Sigmoid colon (tissue), 4 donors: ENCODE measurements around the gene ATP2C1.

Experiments
- EP300 ChIP-seq, 4 donors: sonication (generic); formaldehyde crosslinking; IDR thresholded peaks; one replicate each; pipeline ENCODE4 v1.6.1; 2017; ENCODE audit warnings: antibody characterized with exemption in 4 of 4
- POLR2A ChIP-seq, 2 donors: fragments of 450-650 bp; IDR thresholded peaks; one replicate each; pipeline ENCODE4 v1.6.1; 2016; ENCODE audit warnings: antibody characterized with exemption in 2 of 2, mild to moderate bottlenecking in 2 of 2, moderate library complexity in 2 of 2
- POLR2AphosphoS5 ChIP-seq, 4 donors: sonication (generic); formaldehyde crosslinking; IDR thresholded peaks; one replicate each; pipeline ENCODE4 v1.6.1; 2017; ENCODE audit warnings: antibody characterized with exemption in 4 of 4
- TF ChIP-seq, protein P1 (sequence below), 4 experiments: fragments of 450-650 bp in 3 of 4; fragments of 200-600 bp in 1 of 4; IDR thresholded peaks; one replicate each; pipeline ENCODE4 v1.5.1; 2016 to 2019; ENCODE audit warnings: antibody characterized with exemption in 4 of 4, mild to moderate bottlenecking in 3 of 4, moderate library complexity in 2 of 4

DNA sequence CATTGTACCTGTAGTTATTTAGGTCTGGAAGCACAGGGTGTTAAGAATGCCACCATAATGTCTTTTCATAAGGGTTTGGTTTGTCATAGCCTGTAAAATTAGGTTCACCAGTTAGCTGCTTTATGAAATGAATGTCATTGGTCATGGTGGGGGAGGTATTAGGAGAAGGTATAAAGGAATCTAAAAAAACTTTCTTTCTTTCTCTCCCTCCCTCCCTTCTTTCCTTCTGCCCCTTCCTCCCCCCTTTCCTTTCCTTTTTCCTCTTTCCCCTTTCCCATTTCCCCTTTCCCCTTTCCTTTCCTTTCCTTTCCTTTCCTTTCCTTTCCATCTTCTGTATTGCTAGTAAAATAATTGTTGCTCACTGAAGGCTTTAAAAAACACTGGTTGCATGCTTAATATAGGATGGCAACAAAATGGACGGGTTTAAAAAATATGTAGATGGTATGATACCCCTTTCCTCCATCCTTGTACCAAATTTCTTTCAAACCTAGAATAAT is 9.6 kb downstream of the ATP2C1 start:
- TF ChIP-seq, protein P1, sequence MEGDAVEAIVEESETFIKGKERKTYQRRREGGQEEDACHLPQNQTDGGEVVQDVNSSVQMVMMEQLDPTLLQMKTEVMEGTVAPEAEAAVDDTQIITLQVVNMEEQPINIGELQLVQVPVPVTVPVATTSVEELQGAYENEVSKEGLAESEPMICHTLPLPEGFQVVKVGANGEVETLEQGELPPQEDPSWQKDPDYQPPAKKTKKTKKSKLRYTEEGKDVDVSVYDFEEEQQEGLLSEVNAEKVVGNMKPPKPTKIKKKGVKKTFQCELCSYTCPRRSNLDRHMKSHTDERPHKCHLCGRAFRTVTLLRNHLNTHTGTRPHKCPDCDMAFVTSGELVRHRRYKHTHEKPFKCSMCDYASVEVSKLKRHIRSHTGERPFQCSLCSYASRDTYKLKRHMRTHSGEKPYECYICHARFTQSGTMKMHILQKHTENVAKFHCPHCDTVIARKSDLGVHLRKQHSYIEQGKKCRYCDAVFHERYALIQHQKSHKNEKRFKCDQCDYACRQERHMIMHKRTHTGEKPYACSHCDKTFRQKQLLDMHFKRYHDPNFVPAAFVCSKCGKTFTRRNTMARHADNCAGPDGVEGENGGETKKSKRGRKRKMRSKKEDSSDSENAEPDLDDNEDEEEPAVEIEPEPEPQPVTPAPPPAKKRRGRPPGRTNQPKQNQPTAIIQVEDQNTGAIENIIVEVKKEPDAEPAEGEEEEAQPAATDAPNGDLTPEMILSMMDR (IDR thresholded peaks at IDR 0.05), result no peak
- no peak for TF ChIP-seq EP300 (IDR thresholded peaks at IDR 0.05)
- no peak for TF ChIP-seq POLR2A (IDR thresholded peaks at IDR 0.05)
- TF ChIP-seq POLR2AphosphoS5 (IDR thresholded peaks at IDR 0.05), result no peak
